NB4 (cell line): Measurements from ENCODE around the gene CEP120.

Experiments used
- MYC ChIP-seq: IDR thresholded peaks from 2 replicates; pipeline ENCODE4 v1.6.1; 2011; ENCODE audit warnings: low read depth, low read length
- POLR2A ChIP-seq: IDR thresholded peaks from 2 replicates; pipeline ENCODE4 v1.6.1; 2011; ENCODE audit warnings: mild to moderate bottlenecking; ENCODE audit not compliant: insufficient read length; ENCODE audit errors: extremely low read depth
- TF ChIP-seq, protein P1 (sequence below): IDR thresholded peaks from one replicate; pipeline ENCODE4 v1.5.1; 2012; ENCODE audit warnings: low read depth, low read length
- TF ChIP-seq, protein P2 (sequence below): IDR thresholded peaks from 2 replicates; pipeline ENCODE4 v1.6.1; 2011; ENCODE audit warnings: low read depth, low read length

DNA sequence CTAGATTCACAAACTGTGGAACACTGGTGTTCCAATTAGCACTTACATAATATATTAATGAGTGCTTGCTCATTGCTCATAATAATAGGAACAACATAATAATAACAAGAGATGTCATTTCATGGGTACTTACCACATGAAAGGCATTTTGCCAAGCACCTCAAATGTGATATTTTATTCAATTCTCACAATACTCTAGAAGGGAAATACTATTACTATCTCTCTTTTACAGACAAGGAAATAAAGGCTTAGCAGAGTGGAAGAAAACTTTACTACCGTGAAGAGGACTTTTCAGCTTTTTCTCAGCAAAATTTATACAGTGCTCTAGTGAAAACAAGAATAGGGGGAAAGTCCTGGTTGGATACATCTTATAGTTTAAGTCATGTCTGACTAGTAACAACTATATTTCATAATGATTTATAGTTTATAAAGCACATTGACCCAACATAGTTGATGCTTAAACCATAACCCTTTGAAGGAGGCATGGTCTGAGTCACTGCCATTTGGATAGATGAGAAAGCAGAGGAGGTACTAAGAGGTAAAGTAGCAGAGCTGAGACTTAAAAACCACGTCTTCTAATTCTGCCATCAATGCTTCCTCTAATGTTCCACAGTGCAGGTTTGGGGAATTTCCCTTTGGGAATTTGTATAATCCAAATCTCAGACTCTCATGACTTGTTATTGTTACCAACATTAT, 124.7 kb downstream of the CEP120 start:
- TF ChIP-seq, protein P1, sequence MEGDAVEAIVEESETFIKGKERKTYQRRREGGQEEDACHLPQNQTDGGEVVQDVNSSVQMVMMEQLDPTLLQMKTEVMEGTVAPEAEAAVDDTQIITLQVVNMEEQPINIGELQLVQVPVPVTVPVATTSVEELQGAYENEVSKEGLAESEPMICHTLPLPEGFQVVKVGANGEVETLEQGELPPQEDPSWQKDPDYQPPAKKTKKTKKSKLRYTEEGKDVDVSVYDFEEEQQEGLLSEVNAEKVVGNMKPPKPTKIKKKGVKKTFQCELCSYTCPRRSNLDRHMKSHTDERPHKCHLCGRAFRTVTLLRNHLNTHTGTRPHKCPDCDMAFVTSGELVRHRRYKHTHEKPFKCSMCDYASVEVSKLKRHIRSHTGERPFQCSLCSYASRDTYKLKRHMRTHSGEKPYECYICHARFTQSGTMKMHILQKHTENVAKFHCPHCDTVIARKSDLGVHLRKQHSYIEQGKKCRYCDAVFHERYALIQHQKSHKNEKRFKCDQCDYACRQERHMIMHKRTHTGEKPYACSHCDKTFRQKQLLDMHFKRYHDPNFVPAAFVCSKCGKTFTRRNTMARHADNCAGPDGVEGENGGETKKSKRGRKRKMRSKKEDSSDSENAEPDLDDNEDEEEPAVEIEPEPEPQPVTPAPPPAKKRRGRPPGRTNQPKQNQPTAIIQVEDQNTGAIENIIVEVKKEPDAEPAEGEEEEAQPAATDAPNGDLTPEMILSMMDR = no peak
- no peak for TF ChIP-seq POLR2A
- no peak for TF ChIP-seq MYC
- TF ChIP-seq, protein P2, sequence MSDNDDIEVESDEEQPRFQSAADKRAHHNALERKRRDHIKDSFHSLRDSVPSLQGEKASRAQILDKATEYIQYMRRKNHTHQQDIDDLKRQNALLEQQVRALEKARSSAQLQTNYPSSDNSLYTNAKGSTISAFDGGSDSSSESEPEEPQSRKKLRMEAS = no peak
